GM12878 (cell line): ENCODE measurements around the gene FAM53B. TPM values are rescaled to one million over a fixed set of nuclear protein-coding genes. Genes with fewer than 3 reads are reported as not detected.

ENCODE experiments used
- ATAC-seq: fragments of 200-7000 bp; cut with Tn5 transposase; 3 replicates; pipeline ENCODE4 v1.9.1; 2020; ENCODE audit warnings: mild to moderate bottlenecking, moderate library complexity
- BruUV-seq: library from RNA; stranded (reverse); fragments of 400-500 nt; replicated peaks from 2 replicates; lab custom pipeline; 2021; lab: Mats Ljungman, UMichigan
- CTCF ChIA-PET: fragments of 300-600 bp; sonication (Branson Sonifier 250); formaldehyde crosslinking; extraction: SDS; loops from one replicate; lab custom pipeline; 2021; ENCODE audit warnings: inconsistent platforms; lab: Yijun Ruan, JAX
- POLR2A ChIA-PET: fragments of 350-600 bp; formaldehyde crosslinking; extraction: SDS; loops from one replicate; lab custom pipeline; 2021; ENCODE audit warnings: inconsistent platforms; lab: Charles Lee
- RAD21 ChIA-PET: fragments of 300-600 bp; sonication (Branson Sonifier 250); formaldehyde crosslinking; loops from one replicate; lab custom pipeline; 2023; ENCODE audit warnings: antibody characterized with exemption; ENCODE audit not compliant: unreplicated experiment; lab: Charles Lee
- SMC1A ChIA-PET: fragments of 300-600 bp; sonication (Branson Sonifier 250); formaldehyde crosslinking; loops from one replicate; lab custom pipeline; 2023; ENCODE audit not compliant: unreplicated experiment, uncharacterized antibody; lab: Charles Lee
- DNase-seq: peaks from one replicate; pipeline ENCODE4 v3.0.0-alpha.2; 2011; ENCODE audit warnings: low read depth, low spot score
- FAIRE-seq: peaks from 3 replicates; lab custom pipeline; 2011; peaks lifted over from hg19 to GRCh38; lab: Jason Lieb, UNC
- H2AFZ ChIP-seq: 2 replicates; pipeline ENCODE4 v1.6.0; 2011; ENCODE audit warnings: low read depth, low read length, control low read depth; ENCODE audit not compliant: control insufficient read depth
- H3K27ac ChIP-seq: 2 replicates; pipeline ENCODE4 v1.5.1; 2011; ENCODE audit warnings: control low read depth; ENCODE audit not compliant: control insufficient read depth, insufficient read depth
- H3K27me3 ChIP-seq, 2 experiments: replicated peaks in 1 of 2; 2 replicates each; pipeline versions ENCODE4 v1.6.0 to v1.6.1; 2011; ENCODE audit warnings: low read length in 1 of 2; ENCODE audit not compliant: control insufficient read depth in 2 of 2, insufficient read depth in 2 of 2
- H3K36me3 ChIP-seq, 2 experiments: 2 replicates each; pipeline ENCODE4 v1.5.1; 2011; ENCODE audit warnings: low read length in 1 of 2; ENCODE audit not compliant: control insufficient read depth in 2 of 2, insufficient read depth in 2 of 2
- H3K4me1 ChIP-seq: 2 replicates; pipeline ENCODE4 v1.6.1; 2011; ENCODE audit warnings: mild to moderate bottlenecking, low read length, moderate library complexity, mixed read lengths; ENCODE audit not compliant: control insufficient read depth, insufficient read depth
- H3K4me2 ChIP-seq: 2 replicates; pipeline ENCODE4 v1.6.0; 2011; ENCODE audit warnings: control low read depth; ENCODE audit not compliant: control insufficient read depth, insufficient read depth
- H3K4me3 ChIP-seq: fragments of 200-600 bp; sonication (generic); 2 replicates; pipeline ENCODE4 v1.5.1; 2016
- H3K79me2 ChIP-seq: 2 replicates; pipeline ENCODE4 v1.6.0; 2011; ENCODE audit warnings: low read length; ENCODE audit not compliant: control insufficient read depth, insufficient read depth
- H3K9ac ChIP-seq: 2 replicates; pipeline ENCODE4 v1.8.0; 2011; ENCODE audit warnings: low read length, control low read depth, mixed read lengths; ENCODE audit not compliant: control insufficient read depth, insufficient read depth
- H3K9me3 ChIP-seq: replicated peaks from 3 replicates; pipeline ENCODE4 v1.5.1; 2011; ENCODE audit warnings: mild to moderate bottlenecking, low read length; ENCODE audit not compliant: control insufficient read depth, insufficient read depth
- H4K20me1 ChIP-seq: 2 replicates; pipeline ENCODE4 v1.6.0; 2011; ENCODE audit not compliant: control insufficient read depth, insufficient read depth
- BACH1 ChIP-seq: fragments of 450-650 bp; IDR thresholded peaks from 2 replicates; pipeline ENCODE4 v1.6.1; 2017; ENCODE audit warnings: mild to moderate bottlenecking, borderline replicate concordance
- BCL3 ChIP-seq: IDR thresholded peaks from 2 replicates; pipeline ENCODE4 v1.6.1; 2011; ENCODE audit warnings: borderline replicate concordance, low read depth, mild to moderate bottlenecking, moderate library complexity, low read length; ENCODE audit not compliant: insufficient read depth, poor library complexity, severe bottlenecking
- BHLHE40 ChIP-seq, 2 experiments: fragments of 450-650 bp in 1 of 2; IDR thresholded peaks; 2 replicates each; pipeline ENCODE4 v1.6.1; 2011 to 2017; ENCODE audit warnings: low read depth in 2 of 2, borderline replicate concordance in 1 of 2, improper control_type of control experiment in 1 of 2, low read length in 1 of 2, mild to moderate bottlenecking in 1 of 2
- CBFB ChIP-seq: IDR thresholded peaks from 2 replicates; pipeline ENCODE4 v1.6.1; 2016; ENCODE audit warnings: antibody characterized with exemption, low read depth
- DPF2 ChIP-seq: fragments of 450-650 bp; IDR thresholded peaks from 2 replicates; pipeline ENCODE4 v1.6.1; 2017; ENCODE audit warnings: mild to moderate bottlenecking
- EED ChIP-seq: sonication (generic); IDR thresholded peaks from 2 replicates; pipeline ENCODE4 v1.6.1; 2016; ENCODE audit warnings: antibody characterized with exemption, low read depth
- ETV6 ChIP-seq, 2 experiments: fragments of 450-650 bp in 1 of 2; IDR thresholded peaks in 1 of 2; conservative IDR thresholded peaks in 1 of 2; 2 replicates each; pipeline ENCODE4 v1.6.1; 2014; ENCODE audit warnings: antibody characterized with exemption in 1 of 2, borderline replicate concordance in 1 of 2, low read depth in 1 of 2, mild to moderate bottlenecking in 1 of 2, moderate library complexity in 1 of 2
- EZH2 ChIP-seq: IDR thresholded peaks from 2 replicates; pipeline ENCODE4 v1.6.1; 2012; ENCODE audit warnings: low read depth, mild to moderate bottlenecking, control low read depth, inconsistent platforms, low read length, borderline replicate concordance; ENCODE audit not compliant: control insufficient read depth
- IKZF1 ChIP-seq: fragments of 450-650 bp; conservative IDR thresholded peaks from 2 replicates; pipeline ENCODE4 v1.6.1; 2017; ENCODE audit warnings: antibody characterized with exemption, mild to moderate bottlenecking
- NR2C2 ChIP-seq: IDR thresholded peaks from 2 replicates; pipeline ENCODE4 v1.6.1; 2011; ENCODE audit warnings: borderline replicate concordance, low read depth; ENCODE audit not compliant: control insufficient read depth, insufficient read length
- PAX5 ChIP-seq: IDR thresholded peaks from 2 replicates; pipeline ENCODE4 v1.6.1; 2011; ENCODE audit warnings: low read depth, low read length, borderline replicate concordance
- RUNX3 ChIP-seq: IDR thresholded peaks from 2 replicates; pipeline ENCODE4 v1.6.1; 2012; ENCODE audit warnings: low read length, inconsistent platforms
- TARDBP ChIP-seq: IDR thresholded peaks from 2 replicates; pipeline ENCODE4 v1.6.1; 2016; ENCODE audit warnings: borderline replicate concordance
- ZNF622 ChIP-seq: fragments of 450-650 bp; IDR thresholded peaks from 2 replicates; pipeline ENCODE4 v1.6.1; 2017; ENCODE audit warnings: mild to moderate bottlenecking, inconsistent platforms
- ZNF687 ChIP-seq: fragments of 450-650 bp; IDR thresholded peaks from 2 replicates; pipeline ENCODE4 v1.6.1; 2017; ENCODE audit warnings: mild to moderate bottlenecking, moderate library complexity
- WGBS: methylation state at CpG from one replicate; pipeline ENCODE4 v1.1.6; 2016; ENCODE audit warnings: low lambda C conversion rate; ENCODE audit not compliant: insufficient replicate concordance, insufficient coverage; ENCODE audit errors: missing lambda C conversion rate; 5-methylcytosine and 5-hydroxymethylcytosine counted together
- in situ Hi-C: fragments of 300-500 bp; cut with MboI; formaldehyde crosslinking; loops from 9 replicates; pipeline ENCODE4 v1.14.3; 2018; ENCODE audit warnings: mixed read lengths
- intact Hi-C: fragments of 100-400 bp; cut with micrococcal nuclease; formaldehyde crosslinking; loops from one replicate; pipeline ENCODE4 v1.14.2; 2022; ENCODE audit not compliant: unreplicated experiment
- polyA plus RNA-seq, 11 experiments: library from polyadenylated mRNA; depleted of rRNA in 4 of 11; unstranded in 6 of 11; stranded (reverse) in 5 of 11; fragments of >200 nt; fragmentation: Nextera tagmentation in 4 of 11; fragmentation: Illumina TruSeq in 1 of 11; extraction: Ambion mirVana in 4 of 11; extraction: Trizol in 1 of 11; gene quantifications; 1 replicate in 1 of 11; 2 replicates in 10 of 11; pipeline versions ENCODE4 v1.2.1 to v1.2.3, GENCODE V29; 2011 to 2016; ENCODE audit warnings: inconsistent platforms in 2 of 11, missing spikeins in 2 of 11, low read depth in 1 of 11
- total RNA-seq, 4 experiments: library from RNA; depleted of rRNA in 3 of 4; stranded (reverse); fragments of >200 nt in 3 of 4; fragmentation: Illumina TruSeq in 1 of 4; extraction: Trizol in 1 of 4; gene quantifications; 2 replicates each; pipeline versions ENCODE4 v1.2.1 to v1.2.3, GENCODE V29; 2013 to 2021

FAM53B gene
- total and polyA plus RNA-seq, 10 of the 15 experiments (the other 5 are each of a cell fraction or from before 2014, with no cell fraction given) = 0.05 to 26.3 (median 8.1) TPM

GRCh38 chr10:124728071-124728829, 15.9 kb downstream of the FAM53B start (continued):
- TF ChIP-seq ETV6 (conservative IDR thresholded peaks at IDR 0.05 in 1 of 2, IDR thresholded peaks at IDR 0.05 in 1 of 2; ENCODE audit: borderline replicate concordance in 1 of 2, low read depth in 1 of 2) (peak in 1 of 2 experiments; percentile 18; a peak in 1 of 4 replicates), BACH1 (no peak), NR2C2 (no peak), IKZF1 (peak; percentile 23; the same call in 1 of the 2 replicates), RUNX3 (peak; percentile 22; the same call in 1 of the 2 replicates), DPF2 (peak; percentile 10; the same call in 1 of the 2 replicates), EZH2 (no peak), CBFB (0 out of 2 replicates have a peak, but pooled peaks have one; percentile 25), ZNF622 (no peak), EED (0 out of 2 replicates have a peak, but pooled peaks have one; percentile 17), PAX5 (0 out of 2 replicates have a peak, but pooled peaks have one; percentile 20)

GRCh38 chr10:124727361-124727960, 16.7 kb downstream of the FAM53B start:
- H3K9me3 ChIP-seq = no peaks in the 10 kb centered on the region
- no peak overlapping the region for H3K27ac ChIP-seq
- H3K79me2 ChIP-seq = peaks cover 31% of the 10 kb centered on the region
- RAD21 ChIA-PET = interaction anchor here (1.2 to 5.2 kb wide), 5 partner anchors 9 to 39 kb away, joined by 3 to 51 read pairs (median 9); no protein-coding TSS in a partner anchor
- no peak overlapping the region for H3K9ac ChIP-seq
- H3K27me3 ChIP-seq = no peaks in the 10 kb centered on the region
- in situ Hi-C loops (loop anchor here (10.0 kb wide), 1 partner anchor 1333 kb away; no protein-coding TSS in a partner anchor), intact Hi-C loops (no loop called here)
- CTCF ChIA-PET = interaction anchor here (2.7 to 21.9 kb wide), 2 partner anchors 9 to 14 kb away, joined by 14 to 319 read pairs; no protein-coding TSS in a partner anchor
- FAIRE-seq (no peak), ATAC-seq (no peak), DNase-seq (no peak)
- SMC1A ChIA-PET = interaction anchor here (1.2 to 21.7 kb wide), 4 partner anchors 9 to 79 kb away, joined by 3 to 351 read pairs (median 180); no protein-coding TSS in a partner anchor
- POLR2A ChIA-PET = interaction anchor here (0.7 to 12.9 kb wide), 4 partner anchors 8 to 40 kb away, joined by 3 to 139 read pairs (median 8); no protein-coding TSS in a partner anchor
- H2AFZ ChIP-seq = no peak overlapping the region
- peak overlapping the region; percentile 40 for H3K4me2 ChIP-seq
- peaks cover 66% of the 10 kb centered on the region for H3K4me1 ChIP-seq
- WGBS = 78% methylated on average over 6 of the region's 6 CpGs
- H3K36me3 ChIP-seq = peaks cover 2 to 6% of the 10 kb centered on the region in 2 experiments; a peak in 2 of 4 replicates
- H4K20me1 ChIP-seq = no peaks in the 10 kb centered on the region
- no peak overlapping the region for H3K4me3 ChIP-seq
- no TSS peak for BruUV-seq
- TF ChIP-seq ZNF687 (no peak), BHLHE40 (IDR thresholded peaks at IDR 0.05; ENCODE audit: borderline replicate concordance in 1 of 2, low read depth in 2 of 2, low read length in 1 of 2) (no peak), BCL3 (no peak), TARDBP (no peak)
